GM23338 (cell line): ENCODE results near the gene USP7. TPM values are rescaled to one million over a fixed set of nuclear protein-coding genes. Genes with fewer than 3 reads are reported as not detected.

Source experiments
- ATAC-seq: fragments of 200-7000 bp; cut with Tn5 transposase; 3 replicates; pipeline ENCODE4 v1.9.1; 2020
- DNase-seq: peaks from one replicate; pipeline ENCODE4 v3.0.0-alpha.2; 2015; ENCODE audit warnings: low spot score
- H2AFZ ChIP-seq: fragments of 200-600 bp; sonication (generic); 2 replicates; pipeline ENCODE4 v1.8.0; 2016; ENCODE audit warnings: antibody characterized with exemption, mild to moderate bottlenecking, moderate library complexity
- H3F3A ChIP-seq: fragments of 200-600 bp; sonication (generic); replicated peaks from 2 replicates; pipeline ENCODE4 v1.8.0; 2017; ENCODE audit warnings: antibody characterized with exemption, mixed run types, low read depth
- H3K27ac ChIP-seq: fragments of 200-600 bp; sonication (generic); 2 replicates; pipeline ENCODE4 v1.6.1; 2016; ENCODE audit warnings: low read depth
- H3K27me3 ChIP-seq: fragments of 200-600 bp; sonication (generic); 2 replicates; pipeline ENCODE4 v1.8.0; 2016; ENCODE audit warnings: mild to moderate bottlenecking, mixed run types, moderate library complexity; ENCODE audit not compliant: insufficient read depth
- H3K36me3 ChIP-seq: fragments of 200-600 bp; sonication (generic); 2 replicates; pipeline ENCODE4 v1.8.0; 2016; ENCODE audit warnings: mild to moderate bottlenecking; ENCODE audit not compliant: insufficient read depth
- H3K4me1 ChIP-seq: fragments of 200-600 bp; sonication (generic); 2 replicates; pipeline ENCODE4 v1.8.0; 2016; ENCODE audit warnings: mild to moderate bottlenecking, moderate library complexity; ENCODE audit not compliant: insufficient read depth
- H3K4me2 ChIP-seq: fragments of 200-600 bp; sonication (generic); 2 replicates; pipeline ENCODE4 v1.7.1; 2017; ENCODE audit warnings: mixed run types
- H3K4me3 ChIP-seq: fragments of 200-600 bp; sonication (generic); 2 replicates; pipeline ENCODE4 v1.6.1; 2016; ENCODE audit warnings: mixed run types
- H3K79me2 ChIP-seq: fragments of 200-600 bp; sonication (generic); replicated peaks from 2 replicates; pipeline ENCODE4 v1.8.0; 2017; ENCODE audit warnings: mild to moderate bottlenecking; ENCODE audit not compliant: insufficient read depth
- H3K9me2 ChIP-seq: fragments of 200-600 bp; sonication (generic); 2 replicates; pipeline ENCODE4 v1.8.0; 2017; ENCODE audit not compliant: insufficient read depth
- H4K20me1 ChIP-seq: fragments of 200-600 bp; sonication (generic); replicated peaks from 2 replicates; pipeline ENCODE4 v1.8.0; 2017; ENCODE audit warnings: mild to moderate bottlenecking; ENCODE audit not compliant: insufficient read depth
- H3K27ac Mint-ChIP-seq: 2 replicates; pipeline ENCODE4 v1.8.0; 2020; ENCODE audit warnings: inconsistent platforms, mild to moderate bottlenecking, moderate library complexity, mixed read lengths
- H3K27me3 Mint-ChIP-seq: 3 replicates; pipeline ENCODE4 v1.8.0; 2022; ENCODE audit warnings: low read depth, mild to moderate bottlenecking, moderate library complexity, mixed read lengths, inconsistent platforms; ENCODE audit not compliant: insufficient read depth, poor library complexity
- H3K36me3 Mint-ChIP-seq: 3 replicates; pipeline ENCODE4 v1.8.0; 2021; ENCODE audit warnings: low read depth, mild to moderate bottlenecking, inconsistent platforms, moderate library complexity, mixed read lengths
- H3K4me1 Mint-ChIP-seq: 3 replicates; pipeline ENCODE4 v1.8.0; 2020; ENCODE audit warnings: mild to moderate bottlenecking, inconsistent platforms, mixed read lengths
- H3K4me3 Mint-ChIP-seq: 3 replicates; pipeline ENCODE4 v1.8.0; 2021; ENCODE audit warnings: moderate library complexity, mild to moderate bottlenecking, inconsistent platforms, mixed read lengths
- H3K9me3 Mint-ChIP-seq: 3 replicates; pipeline ENCODE4 v1.8.0; 2020; ENCODE audit warnings: moderate library complexity, mild to moderate bottlenecking, inconsistent platforms, mixed read lengths
- CREB1 ChIP-seq: fragments of 250-450 bp; sonication (Bioruptor Pico); IDR thresholded peaks from 2 replicates; pipeline ENCODE4 v1.5.0; 2020; ENCODE audit warnings: low read depth, mild to moderate bottlenecking, moderate library complexity
- CTCF ChIP-seq, 2 experiments: fragments of 200-600 bp in 1 of 2; sonication (generic) in 1 of 2; conservative IDR thresholded peaks; 2 replicates each; pipeline versions ENCODE4 v1.5.1 to v1.6.1; 2016 to 2017; ENCODE audit warnings: antibody characterized with exemption in 2 of 2, low read depth in 2 of 2, mild to moderate bottlenecking in 2 of 2, moderate library complexity in 1 of 2
- ETS1 ChIP-seq: IDR thresholded peaks from 2 replicates; pipeline ENCODE4 v1.6.1; 2016; ENCODE audit warnings: antibody characterized with exemption
- EZH2 ChIP-seq: fragments of 200-600 bp; sonication (generic); IDR thresholded peaks from one replicate; pipeline ENCODE4 v1.8.0; 2017; ENCODE audit warnings: antibody characterized with exemption, mild to moderate bottlenecking, low read depth; ENCODE audit not compliant: unreplicated experiment
- EZH2phosphoT487 ChIP-seq: fragments of 200-600 bp; sonication (generic); IDR thresholded peaks from one replicate; pipeline ENCODE4 v1.8.1; 2018; ENCODE audit warnings: antibody characterized with exemption; ENCODE audit not compliant: unreplicated experiment
- NANOG ChIP-seq: IDR thresholded peaks from 2 replicates; pipeline ENCODE4 v1.6.1; 2016; ENCODE audit warnings: antibody characterized with exemption, borderline replicate concordance
- REST ChIP-seq: IDR thresholded peaks from one replicate; pipeline ENCODE4 v1.6.1; 2018; ENCODE audit warnings: antibody characterized with exemption; ENCODE audit not compliant: unreplicated experiment
- STAT1 ChIP-seq: IDR thresholded peaks from one replicate; pipeline ENCODE4 v1.6.1; 2016; ENCODE audit warnings: antibody characterized with exemption; ENCODE audit not compliant: unreplicated experiment
- ZNF114 ChIP-seq: fragments of 250-450 bp; sonication (Bioruptor Pico); IDR thresholded peaks from 2 replicates; pipeline ENCODE4 v1.5.0; 2020; ENCODE audit warnings: mild to moderate bottlenecking, moderate library complexity
- polyA plus RNA-seq: library from polyadenylated mRNA; unstranded; fragments of >200 nt; fragmentation: Nextera tagmentation; extraction: Ambion mirVana; gene quantifications from 2 replicates; pipeline ENCODE4 v1.2.1, GENCODE V29; 2016
- total RNA-seq: library from RNA; depleted of rRNA; stranded (reverse); fragments of >200 nt; shearing (Covaris generic); gene quantifications from 2 replicates; pipeline ENCODE4 v1.2.3, GENCODE V29; 2014

The USP7 gene
- total and polyA plus RNA-seq, 2 experiments from 2014 or later: 42.3 to 130 TPM

GRCh38 chr16:8946544-8946943 lies 17.2 kb downstream of the USP7 start:
- Histone ChIP-seq H2AFZ (no peak overlapping the region), H3K27ac (no peak overlapping the region), H4K20me1 (peaks cover 94% of the 10 kb centered on the region), H3K9me2 (no peaks in the 10 kb centered on the region), H3K4me1 (peaks cover 76% of the 10 kb centered on the region), H3K36me3 (no peaks in the 10 kb centered on the region), H3F3A (peaks cover 7% of the 10 kb centered on the region; the same call in 1 of the 2 replicates), H3K4me2 (no peak overlapping the region), H3K79me2 (peaks cover 100% of the 10 kb centered on the region), H3K4me3 (no peak overlapping the region), H3K27me3 (no peaks in the 10 kb centered on the region)
- H3K36me3 Mint-ChIP-seq: no peaks in the 10 kb centered on the region; the same call in 2 of the 3 replicates
- H3K4me1 Mint-ChIP-seq: peaks cover 80% of the 10 kb centered on the region
- no peak overlapping the region for H3K4me3 Mint-ChIP-seq
- TF ChIP-seq EZH2 (no peak), ETS1 (no peak), ZNF114 (CRISPR knock-in tag) (no peak), EZH2phosphoT487 (no peak), CTCF (conservative IDR thresholded peaks at IDR 0.05; ENCODE audit: low read depth in 2 of 2) (peak in 1 of 2 experiments; percentile 24; a peak in 2 of 4 replicates), NANOG (no peak)
- H3K27ac Mint-ChIP-seq: no peak overlapping the region
- DNase-seq (no peak), ATAC-seq (peak; percentile 27)
- peaks cover 21% of the 10 kb centered on the region for H3K27me3 Mint-ChIP-seq
- H3K9me3 Mint-ChIP-seq: no peaks in the 10 kb centered on the region

- no peaks in the 10 kb centered on the region for H3K9me2 ChIP-seq
- peaks cover 72% of the 10 kb centered on the region for H3K4me1 ChIP-seq
- no peak overlapping the region for H2AFZ ChIP-seq
- H3K27me3 Mint-ChIP-seq: peaks cover 18% of the 10 kb centered on the region
- H3K27ac Mint-ChIP-seq: peak overlapping the region; percentile 29; the same call in 1 of the 2 replicates
- peaks cover 76% of the 10 kb centered on the region for H3K4me1 Mint-ChIP-seq
- H3F3A ChIP-seq: peaks cover 7% of the 10 kb centered on the region; the same call in 1 of the 2 replicates
- H4K20me1 ChIP-seq: peaks cover 95% of the 10 kb centered on the region
- no peak overlapping the region for H3K4me2 ChIP-seq
- H3K4me3 ChIP-seq: no peak overlapping the region
- no peak for ATAC-seq
- DNase-seq: no peak
- H3K9me3 Mint-ChIP-seq: no peaks in the 10 kb centered on the region
- peaks cover 100% of the 10 kb centered on the region for H3K79me2 ChIP-seq
- H3K36me3 ChIP-seq: no peaks in the 10 kb centered on the region
- no peak overlapping the region for H3K4me3 Mint-ChIP-seq
- no peaks in the 10 kb centered on the region; the same call in 2 of the 3 replicates for H3K36me3 Mint-ChIP-seq
- peak overlapping the region; percentile 74; the same call in 1 of the 2 replicates for H3K27ac ChIP-seq
- no peaks in the 10 kb centered on the region for H3K27me3 ChIP-seq
- no peak for TF ChIP-seq CREB1
- TF ChIP-seq STAT1: no peak
- TF ChIP-seq NANOG: no peak
- TF ChIP-seq EZH2: no peak
- TF ChIP-seq REST: no peak
Observed at GRCh38 chr16:8945626-8946296, 17.9 kb downstream of the USP7 start.
